Mesodermal cell (in vitro differentiated cells): Measurements from ENCODE around the gene CDC42EP3.

Experiments used
- H3K27ac ChIP-seq: 2 replicates; pipeline ENCODE4 v1.7.0; 2013; ENCODE audit warnings: mild to moderate bottlenecking, low read depth, low read length, moderate library complexity; ENCODE audit not compliant: severe bottlenecking
- H3K36me3 ChIP-seq: 2 replicates; pipeline ENCODE4 v1.7.1; 2013; ENCODE audit warnings: mild to moderate bottlenecking, low read length, moderate library complexity; ENCODE audit not compliant: control insufficient read depth, insufficient read depth
- H3K4me1 ChIP-seq: one replicate; pipeline ENCODE4 v1.7.1; 2013; ENCODE audit warnings: mild to moderate bottlenecking, low read length; ENCODE audit not compliant: insufficient read depth, control insufficient read depth, poor library complexity, severe bottlenecking
- H3K4me3 ChIP-seq: 2 replicates; pipeline ENCODE4 v1.7.0; 2013; ENCODE audit warnings: low read length, control low read depth, mild to moderate bottlenecking; ENCODE audit not compliant: insufficient read depth, poor library complexity, severe bottlenecking; ENCODE audit errors: extremely low read depth
- H3K9me3 ChIP-seq: 2 replicates; pipeline ENCODE4 v1.7.1; 2013; ENCODE audit warnings: mild to moderate bottlenecking, low read length, moderate library complexity; ENCODE audit not compliant: control insufficient read depth
- WGBS, 2 experiments: methylation state at CpG; one replicate each; pipeline ENCODE4 v1.1.5; 2013; ENCODE audit warnings: missing lambda C conversion rate in 2 of 2; ENCODE audit not compliant: insufficient coverage in 2 of 2; 5-methylcytosine and 5-hydroxymethylcytosine counted together

The CDC42EP3 gene

DNA sequence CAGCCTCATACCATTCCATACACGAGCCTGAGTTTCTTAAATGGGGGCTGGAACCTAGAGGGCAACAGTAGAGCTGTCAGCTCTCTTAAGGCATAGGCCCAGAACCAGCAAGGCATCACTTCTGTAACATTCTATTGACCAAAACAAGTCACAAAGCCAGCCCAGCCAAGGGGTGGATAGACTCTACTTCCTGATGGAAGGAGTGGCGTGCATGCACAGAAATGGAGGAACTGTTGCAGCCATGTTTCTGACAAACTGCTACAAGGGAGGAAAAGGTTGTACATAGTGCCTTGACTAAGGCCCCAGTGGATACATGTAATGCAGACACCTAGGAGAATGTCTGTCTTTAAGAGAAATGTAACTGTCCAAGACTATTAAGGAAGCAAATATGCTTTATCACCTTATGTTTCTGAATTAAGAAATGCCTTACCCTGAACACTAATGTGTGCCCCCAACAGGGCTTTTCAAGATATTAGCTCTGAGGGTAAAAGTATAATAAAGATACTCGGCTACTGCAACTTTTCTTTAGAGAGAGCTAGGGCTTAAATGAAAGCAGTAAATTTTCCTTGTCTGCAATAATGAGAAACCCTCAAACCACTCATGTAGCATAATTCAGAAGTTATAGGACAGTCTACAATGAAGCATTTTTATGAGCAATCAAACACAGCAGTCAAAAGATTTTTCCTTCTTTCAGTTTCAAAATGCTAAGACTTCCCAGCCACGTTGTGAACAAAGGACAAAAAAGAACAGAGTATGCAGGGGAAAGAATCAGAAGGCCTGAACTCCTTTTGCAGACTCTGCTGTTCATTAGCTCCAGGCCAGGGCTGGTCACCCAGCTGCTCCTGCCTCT, 35.1 kb upstream of the CDC42EP3 start:
- Histone ChIP-seq H3K36me3 (no peaks in the 10 kb centered on the region), H3K27ac (no peak overlapping the region), H3K4me3 (no peak overlapping the region), H3K4me1 (peaks cover 22% of the 10 kb centered on the region), H3K9me3 (peaks cover 2% of the 10 kb centered on the region)
- 54 to 78% methylated on average over 2 to 3 of the region's 4 CpGs for WGBS, 2 experiments

DNA sequence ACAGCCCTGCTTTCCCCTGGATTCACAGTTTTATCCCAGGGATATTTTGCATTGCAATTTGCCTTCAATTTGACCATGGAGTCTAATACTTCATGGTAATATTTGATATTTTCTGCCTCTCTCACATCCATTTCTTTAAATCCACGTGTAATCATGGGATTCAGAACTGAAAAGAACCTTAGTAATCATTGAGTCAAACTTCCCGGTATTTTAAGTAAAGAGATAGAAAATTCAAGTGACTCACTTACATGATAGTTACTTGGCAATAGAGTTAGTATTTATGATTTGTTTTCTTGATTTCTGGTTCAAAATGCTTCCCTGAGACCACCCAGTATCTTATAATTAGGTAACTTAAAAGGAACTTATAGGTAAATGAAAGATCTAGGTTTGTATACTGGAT, 33.7 kb upstream of the CDC42EP3 start:
- Histone ChIP-seq H3K36me3 (no peaks in the 10 kb centered on the region), H3K9me3 (peaks cover 3% of the 10 kb centered on the region), H3K27ac (no peak overlapping the region), H3K4me3 (no peak overlapping the region), H3K4me1 (peaks cover 10% of the 10 kb centered on the region)
- 100% methylated on average over 2 of the region's 2 CpGs; no CpG with 5 or more reads in 1 of the 2 experiments for whole genome bisulfite sequencing, 2 experiments

DNA sequence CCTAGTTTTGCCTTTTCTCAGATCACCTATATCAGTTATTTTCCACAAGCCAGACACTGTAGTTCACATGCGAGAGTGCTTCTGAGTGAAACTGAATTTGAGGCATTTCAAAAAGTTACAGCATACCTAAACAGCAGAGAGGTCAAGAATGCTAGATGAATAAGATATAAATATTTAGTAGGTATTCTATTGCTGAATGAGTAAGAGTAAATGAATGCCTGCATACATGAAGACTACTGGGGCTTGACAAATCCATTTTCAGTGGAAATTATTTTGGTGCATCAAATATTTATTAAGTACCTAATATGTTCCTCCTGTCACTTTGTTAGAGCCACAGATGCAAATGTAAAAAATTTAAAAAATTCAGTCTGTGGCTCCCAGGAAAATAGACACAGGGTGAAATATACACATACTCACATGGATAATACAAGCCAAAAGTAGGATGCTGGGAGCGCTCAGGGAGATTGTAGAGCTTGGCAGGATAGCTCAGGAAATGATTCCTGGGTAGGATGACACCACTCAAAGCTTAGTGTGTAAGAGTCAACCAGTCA, 27.6 kb upstream of the CDC42EP3 start:
- peak overlapping the region; percentile 4 for H3K27ac ChIP-seq

DNA sequence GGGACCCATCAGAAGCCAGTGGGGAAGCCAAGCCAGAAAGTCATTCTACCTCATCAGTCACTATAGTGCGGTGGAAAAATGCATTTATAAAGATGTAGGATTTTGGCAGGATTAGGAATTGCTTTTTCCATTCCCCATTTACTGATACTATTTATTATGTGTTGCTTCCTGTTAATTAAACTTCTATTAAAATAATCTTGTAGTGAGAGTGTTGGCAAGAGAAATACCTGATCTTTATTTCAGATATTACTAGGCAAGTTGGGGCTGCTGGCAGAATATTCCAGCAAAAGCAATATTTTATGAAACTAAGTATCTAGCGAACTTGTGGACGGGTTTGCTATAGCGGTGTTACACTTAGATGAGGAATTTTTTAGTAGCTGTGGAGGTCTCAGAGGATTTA, 23.9 kb upstream of the CDC42EP3 start:
- WGBS, 2 experiments = 97% methylated on average over 3 of the region's 4 CpGs
- H3K4me1 ChIP-seq = peaks cover 8% of the 10 kb centered on the region
- no peaks in the 10 kb centered on the region for H3K36me3 ChIP-seq
- H3K9me3 ChIP-seq = no peaks in the 10 kb centered on the region
- H3K27ac ChIP-seq = no peak overlapping the region
- no peak overlapping the region for H3K4me3 ChIP-seq

More for the DNA sequence above, 27.6 kb upstream of the CDC42EP3 start:
- Histone ChIP-seq H3K4me1 (peaks cover 7% of the 10 kb centered on the region), H3K9me3 (peaks cover 3% of the 10 kb centered on the region), H3K36me3 (no peaks in the 10 kb centered on the region), H3K4me3 (no peak overlapping the region)
- WGBS, 2 experiments = 100% methylated on average over 1 of the region's 2 CpGs

DNA sequence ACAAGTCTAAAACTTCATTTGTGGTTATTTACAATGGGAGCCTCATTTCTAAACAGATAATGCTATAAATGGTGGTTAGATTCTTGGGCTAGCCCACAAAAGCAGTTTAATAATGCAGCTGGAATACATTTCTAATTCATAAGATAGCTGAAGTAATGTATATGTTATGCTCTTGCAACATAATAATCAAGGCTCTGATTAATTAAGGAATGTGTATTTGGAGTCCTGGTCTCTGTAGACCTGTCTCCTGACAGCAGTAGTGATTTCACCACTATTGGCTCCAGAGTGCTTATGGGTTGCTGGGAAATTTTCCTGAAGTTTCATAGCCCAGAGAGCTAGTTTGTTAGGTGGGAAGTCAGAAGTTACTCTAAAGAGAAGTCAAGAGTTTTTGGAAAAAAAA, 21.3 kb upstream of the CDC42EP3 start:
- no peak overlapping the region for H3K27ac ChIP-seq
- H3K4me1 ChIP-seq = peaks cover 23% of the 10 kb centered on the region
- no peaks in the 10 kb centered on the region for H3K9me3 ChIP-seq
- H3K36me3 ChIP-seq = no peaks in the 10 kb centered on the region
- H3K4me3 ChIP-seq = no peak overlapping the region

DNA sequence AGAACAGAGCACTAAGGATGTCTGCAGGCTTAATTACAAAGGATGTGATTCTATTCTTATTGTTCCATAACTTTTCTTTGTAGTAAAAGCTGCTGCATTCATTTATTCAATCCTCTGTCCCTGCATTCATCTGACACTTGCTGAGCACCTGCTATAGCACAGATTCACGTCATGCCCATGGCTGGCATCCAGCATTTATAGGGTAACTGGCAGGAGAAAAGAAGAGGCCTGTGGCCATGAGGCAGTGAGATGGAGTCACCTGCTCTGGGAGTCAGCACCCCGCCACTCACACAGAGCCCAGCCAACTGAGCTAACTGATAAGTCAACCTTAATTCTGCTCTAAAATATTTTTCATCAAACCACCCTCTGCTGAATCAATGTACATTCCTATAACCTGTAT, 18.3 kb upstream of the CDC42EP3 start:
- Histone ChIP-seq H3K27ac (no peak overlapping the region), H3K4me1 (peaks cover 23% of the 10 kb centered on the region), H3K4me3 (no peak overlapping the region), H3K36me3 (no peaks in the 10 kb centered on the region), H3K9me3 (no peaks in the 10 kb centered on the region)
- WGBS, 2 experiments = 100% methylated on average over 1 of the region's 2 CpGs; no CpG with 5 or more reads in 1 of the 2 experiments

DNA sequence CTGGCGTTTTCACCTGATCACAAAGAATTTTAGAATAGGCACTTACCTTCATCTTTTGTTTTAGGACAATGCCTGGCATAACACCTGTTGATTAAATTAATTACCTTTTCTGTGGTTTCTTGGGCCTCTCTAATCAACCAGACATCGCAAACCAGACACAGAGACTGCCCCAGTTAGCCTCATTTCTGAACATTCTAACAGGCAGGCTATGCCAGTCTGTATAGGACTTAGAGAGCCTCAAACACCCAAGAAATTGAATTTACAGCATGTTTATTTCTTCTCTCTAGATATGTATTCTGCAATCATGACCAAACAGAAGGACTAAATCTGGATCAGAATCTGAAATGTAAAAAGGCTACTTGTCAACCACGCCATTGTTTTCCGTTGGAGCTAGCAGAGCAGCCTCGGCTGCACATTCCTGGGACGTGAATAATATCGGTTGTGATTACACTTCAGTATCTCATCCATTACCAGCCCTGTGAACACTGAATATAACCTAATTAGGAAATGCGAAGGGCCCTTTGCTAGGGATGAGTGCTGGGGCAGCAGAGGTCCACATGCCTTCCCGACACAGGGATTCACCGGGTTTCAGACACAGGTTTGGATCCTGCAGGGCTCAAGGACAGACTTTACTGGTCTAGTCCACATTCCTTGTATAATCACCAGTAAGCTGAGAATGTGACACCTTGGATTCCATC, 17.5 kb upstream of the CDC42EP3 start:
- Histone ChIP-seq H3K4me1 (peaks cover 23% of the 10 kb centered on the region), H3K4me3 (no peak overlapping the region), H3K36me3 (no peaks in the 10 kb centered on the region), H3K9me3 (no peaks in the 10 kb centered on the region), H3K27ac (peak overlapping the region; percentile 81)
- WGBS, 2 experiments = 63 to 75% methylated on average over 5 to 6 of the region's 10 CpGs

DNA sequence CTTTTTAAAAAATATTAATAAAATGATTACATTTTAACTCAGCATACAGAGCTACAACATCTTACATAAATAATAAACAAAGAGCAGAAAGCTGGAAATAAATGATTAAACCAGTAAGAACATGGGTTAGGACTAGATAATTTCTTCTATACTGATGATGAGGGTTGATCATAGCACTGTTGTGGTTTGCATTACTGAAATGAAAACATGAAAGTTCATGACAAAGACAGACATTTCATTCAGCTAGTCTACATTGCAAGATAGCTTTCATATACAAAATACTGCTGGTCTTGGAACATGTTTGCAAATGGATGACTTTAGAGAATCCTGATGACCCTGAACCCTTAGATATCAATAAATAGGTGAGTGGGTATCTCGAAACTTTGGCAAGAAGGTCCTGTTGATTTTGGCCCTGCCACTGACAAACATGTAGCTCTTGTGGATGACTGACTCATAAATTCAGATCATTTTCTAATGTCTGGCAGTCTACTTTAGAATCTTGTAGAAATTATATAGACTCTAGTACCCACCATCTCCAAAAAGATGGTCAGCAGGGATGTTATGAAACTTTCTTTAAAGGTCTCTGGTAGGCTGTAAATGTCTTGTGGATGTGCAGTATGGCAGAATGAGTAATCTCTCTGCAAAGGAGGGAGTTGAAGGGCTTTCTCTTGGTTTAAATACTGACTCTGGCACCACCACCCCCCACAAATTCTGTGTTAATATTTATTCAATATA, 15.5 kb upstream of the CDC42EP3 start:
- H3K4me3 ChIP-seq = no peak overlapping the region
- H3K9me3 ChIP-seq = no peaks in the 10 kb centered on the region
- H3K36me3 ChIP-seq = no peaks in the 10 kb centered on the region
- 100% methylated on average over 1 of the region's 1 CpG; no CpG with 5 or more reads in 1 of the 2 experiments for WGBS, 2 experiments
- H3K4me1 ChIP-seq = peaks cover 23% of the 10 kb centered on the region
- H3K27ac ChIP-seq = no peak overlapping the region

DNA sequence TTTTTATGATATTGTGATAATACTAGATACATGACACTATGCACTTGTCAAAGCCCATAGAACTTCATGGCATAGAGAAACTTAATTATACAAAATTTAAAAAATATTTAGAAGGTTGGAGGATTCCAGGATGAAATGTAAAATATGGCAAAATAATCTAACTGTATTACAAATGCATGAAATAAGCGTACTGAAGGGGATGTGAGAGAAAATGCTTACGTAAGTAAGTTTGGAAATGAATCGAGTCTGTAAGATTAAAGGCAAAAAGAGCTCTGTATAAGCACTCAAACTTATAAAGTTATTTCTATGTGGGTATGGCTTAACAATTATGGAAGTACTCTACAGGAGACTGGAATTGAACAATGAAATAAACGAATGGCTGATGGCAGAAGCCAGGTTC, 13.4 kb upstream of the CDC42EP3 start:
- no peaks in the 10 kb centered on the region for H3K36me3 ChIP-seq
- peaks cover 18% of the 10 kb centered on the region for H3K4me1 ChIP-seq
- H3K9me3 ChIP-seq = no peaks in the 10 kb centered on the region
- H3K27ac ChIP-seq = no peak overlapping the region
- 22 to 70% methylated on average over 1 to 3 of the region's 4 CpGs for WGBS, 2 experiments
- no peak overlapping the region for H3K4me3 ChIP-seq

DNA sequence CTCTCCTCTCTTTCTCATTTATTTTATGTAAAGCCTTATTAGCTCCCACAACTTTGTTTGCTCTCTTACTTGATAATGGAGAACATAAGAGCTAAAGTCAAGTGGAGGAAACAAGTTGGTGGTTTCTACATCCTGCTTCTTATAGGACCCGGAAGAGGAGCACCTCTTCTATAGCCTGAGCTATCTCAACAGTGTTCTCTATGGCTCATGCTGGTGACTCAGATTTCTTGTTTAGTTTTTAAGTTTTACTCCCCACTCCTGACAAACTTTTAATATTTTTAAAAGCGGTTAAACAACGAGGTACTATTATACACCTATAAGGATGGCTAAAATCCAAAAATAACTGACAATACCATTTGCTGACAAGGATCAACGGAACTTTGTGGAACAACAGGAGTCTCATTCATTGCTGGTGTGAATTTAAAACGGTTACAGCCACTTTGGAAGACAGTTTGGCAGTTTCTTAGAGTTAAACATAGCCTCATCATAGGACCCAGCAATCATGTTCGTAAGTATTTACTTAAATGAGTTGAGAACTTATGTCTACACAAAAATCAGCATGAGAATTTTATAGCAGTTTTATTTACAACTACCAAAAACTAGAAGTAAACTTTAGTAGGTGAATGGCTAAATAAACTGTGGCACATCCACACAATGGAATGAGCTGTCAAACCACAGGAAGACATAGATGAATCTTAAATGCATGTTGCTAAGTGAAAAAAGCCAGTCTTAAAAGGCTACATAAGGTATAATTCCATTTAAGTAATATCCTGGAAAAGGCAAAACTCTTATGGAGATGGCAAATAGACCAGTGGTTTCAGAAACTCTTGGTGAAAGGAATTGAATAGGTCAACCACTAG, 12.7 kb upstream of the CDC42EP3 start:
- 87 to 100% methylated on average over 1 to 3 of the region's 6 CpGs for WGBS, 2 experiments
- no peaks in the 10 kb centered on the region for H3K9me3 ChIP-seq
- H3K27ac ChIP-seq = no peak overlapping the region
- H3K4me1 ChIP-seq = peaks cover 11% of the 10 kb centered on the region
- H3K36me3 ChIP-seq = no peaks in the 10 kb centered on the region
- no peak overlapping the region for H3K4me3 ChIP-seq
